ENCODE data around the gene FAM210B. TPM values are rescaled to one million over a fixed set of nuclear protein-coding genes. Genes with fewer than 3 reads are reported as not detected.

The FAM210B gene
- total and polyA plus RNA-seq, 2 of the 8 experiments (the other 6 are each of a cell fraction or from before 2014, with no cell fraction given): 9.4 to 15.0 TPM

- TF ChIP-seq, protein P1, sequence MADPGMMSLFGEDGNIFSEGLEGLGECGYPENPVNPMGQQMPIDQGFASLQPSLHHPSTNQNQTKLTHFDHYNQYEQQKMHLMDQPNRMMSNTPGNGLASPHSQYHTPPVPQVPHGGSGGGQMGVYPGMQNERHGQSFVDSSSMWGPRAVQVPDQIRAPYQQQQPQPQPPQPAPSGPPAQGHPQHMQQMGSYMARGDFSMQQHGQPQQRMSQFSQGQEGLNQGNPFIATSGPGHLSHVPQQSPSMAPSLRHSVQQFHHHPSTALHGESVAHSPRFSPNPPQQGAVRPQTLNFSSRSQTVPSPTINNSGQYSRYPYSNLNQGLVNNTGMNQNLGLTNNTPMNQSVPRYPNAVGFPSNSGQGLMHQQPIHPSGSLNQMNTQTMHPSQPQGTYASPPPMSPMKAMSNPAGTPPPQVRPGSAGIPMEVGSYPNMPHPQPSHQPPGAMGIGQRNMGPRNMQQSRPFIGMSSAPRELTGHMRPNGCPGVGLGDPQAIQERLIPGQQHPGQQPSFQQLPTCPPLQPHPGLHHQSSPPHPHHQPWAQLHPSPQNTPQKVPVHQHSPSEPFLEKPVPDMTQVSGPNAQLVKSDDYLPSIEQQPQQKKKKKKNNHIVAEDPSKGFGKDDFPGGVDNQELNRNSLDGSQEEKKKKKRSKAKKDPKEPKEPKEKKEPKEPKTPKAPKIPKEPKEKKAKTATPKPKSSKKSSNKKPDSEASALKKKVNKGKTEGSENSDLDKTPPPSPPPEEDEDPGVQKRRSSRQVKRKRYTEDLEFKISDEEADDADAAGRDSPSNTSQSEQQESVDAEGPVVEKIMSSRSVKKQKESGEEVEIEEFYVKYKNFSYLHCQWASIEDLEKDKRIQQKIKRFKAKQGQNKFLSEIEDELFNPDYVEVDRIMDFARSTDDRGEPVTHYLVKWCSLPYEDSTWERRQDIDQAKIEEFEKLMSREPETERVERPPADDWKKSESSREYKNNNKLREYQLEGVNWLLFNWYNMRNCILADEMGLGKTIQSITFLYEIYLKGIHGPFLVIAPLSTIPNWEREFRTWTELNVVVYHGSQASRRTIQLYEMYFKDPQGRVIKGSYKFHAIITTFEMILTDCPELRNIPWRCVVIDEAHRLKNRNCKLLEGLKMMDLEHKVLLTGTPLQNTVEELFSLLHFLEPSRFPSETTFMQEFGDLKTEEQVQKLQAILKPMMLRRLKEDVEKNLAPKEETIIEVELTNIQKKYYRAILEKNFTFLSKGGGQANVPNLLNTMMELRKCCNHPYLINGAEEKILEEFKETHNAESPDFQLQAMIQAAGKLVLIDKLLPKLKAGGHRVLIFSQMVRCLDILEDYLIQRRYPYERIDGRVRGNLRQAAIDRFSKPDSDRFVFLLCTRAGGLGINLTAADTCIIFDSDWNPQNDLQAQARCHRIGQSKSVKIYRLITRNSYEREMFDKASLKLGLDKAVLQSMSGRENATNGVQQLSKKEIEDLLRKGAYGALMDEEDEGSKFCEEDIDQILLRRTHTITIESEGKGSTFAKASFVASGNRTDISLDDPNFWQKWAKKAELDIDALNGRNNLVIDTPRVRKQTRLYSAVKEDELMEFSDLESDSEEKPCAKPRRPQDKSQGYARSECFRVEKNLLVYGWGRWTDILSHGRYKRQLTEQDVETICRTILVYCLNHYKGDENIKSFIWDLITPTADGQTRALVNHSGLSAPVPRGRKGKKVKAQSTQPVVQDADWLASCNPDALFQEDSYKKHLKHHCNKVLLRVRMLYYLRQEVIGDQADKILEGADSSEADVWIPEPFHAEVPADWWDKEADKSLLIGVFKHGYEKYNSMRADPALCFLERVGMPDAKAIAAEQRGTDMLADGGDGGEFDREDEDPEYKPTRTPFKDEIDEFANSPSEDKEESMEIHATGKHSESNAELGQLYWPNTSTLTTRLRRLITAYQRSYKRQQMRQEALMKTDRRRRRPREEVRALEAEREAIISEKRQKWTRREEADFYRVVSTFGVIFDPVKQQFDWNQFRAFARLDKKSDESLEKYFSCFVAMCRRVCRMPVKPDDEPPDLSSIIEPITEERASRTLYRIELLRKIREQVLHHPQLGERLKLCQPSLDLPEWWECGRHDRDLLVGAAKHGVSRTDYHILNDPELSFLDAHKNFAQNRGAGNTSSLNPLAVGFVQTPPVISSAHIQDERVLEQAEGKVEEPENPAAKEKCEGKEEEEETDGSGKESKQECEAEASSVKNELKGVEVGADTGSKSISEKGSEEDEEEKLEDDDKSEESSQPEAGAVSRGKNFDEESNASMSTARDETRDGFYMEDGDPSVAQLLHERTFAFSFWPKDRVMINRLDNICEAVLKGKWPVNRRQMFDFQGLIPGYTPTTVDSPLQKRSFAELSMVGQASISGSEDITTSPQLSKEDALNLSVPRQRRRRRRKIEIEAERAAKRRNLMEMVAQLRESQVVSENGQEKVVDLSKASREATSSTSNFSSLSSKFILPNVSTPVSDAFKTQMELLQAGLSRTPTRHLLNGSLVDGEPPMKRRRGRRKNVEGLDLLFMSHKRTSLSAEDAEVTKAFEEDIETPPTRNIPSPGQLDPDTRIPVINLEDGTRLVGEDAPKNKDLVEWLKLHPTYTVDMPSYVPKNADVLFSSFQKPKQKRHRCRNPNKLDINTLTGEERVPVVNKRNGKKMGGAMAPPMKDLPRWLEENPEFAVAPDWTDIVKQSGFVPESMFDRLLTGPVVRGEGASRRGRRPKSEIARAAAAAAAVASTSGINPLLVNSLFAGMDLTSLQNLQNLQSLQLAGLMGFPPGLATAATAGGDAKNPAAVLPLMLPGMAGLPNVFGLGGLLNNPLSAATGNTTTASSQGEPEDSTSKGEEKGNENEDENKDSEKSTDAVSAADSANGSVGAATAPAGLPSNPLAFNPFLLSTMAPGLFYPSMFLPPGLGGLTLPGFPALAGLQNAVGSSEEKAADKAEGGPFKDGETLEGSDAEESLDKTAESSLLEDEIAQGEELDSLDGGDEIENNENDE (IDR thresholded peaks at IDR 0.05; ENCODE audit: insufficient replicate concordance, low read length): no peak
- TF ChIP-seq CTCF (IDR thresholded peaks at IDR 0.05; ENCODE audit: control extremely low read depth in 1 of 3, insufficient read depth in 1 of 3, low read depth in 1 of 3, low read length in 3 of 3): no peak
Measured at GRCh38 chr20:56328861-56329260, 29.9 kb upstream of the FAM210B start (continued).

Measured in H1 (cell line).